C4-2B (cell line): ENCODE data around the gene HELZ.

Experiments
- H3K27ac ChIP-seq: fragments of 450-650 bp; 2 replicates; pipeline ENCODE4 v1.5.1; 2017
- ZFX ChIP-seq: fragments of 450-650 bp; IDR thresholded peaks from 2 replicates; pipeline ENCODE4 v1.6.1; 2017
- TF ChIP-seq, protein P1 (sequence below): fragments of 450-650 bp; conservative IDR thresholded peaks from 2 replicates; pipeline ENCODE4 v1.5.1; 2017; ENCODE audit warnings: mild to moderate bottlenecking

The HELZ gene

DNA sequence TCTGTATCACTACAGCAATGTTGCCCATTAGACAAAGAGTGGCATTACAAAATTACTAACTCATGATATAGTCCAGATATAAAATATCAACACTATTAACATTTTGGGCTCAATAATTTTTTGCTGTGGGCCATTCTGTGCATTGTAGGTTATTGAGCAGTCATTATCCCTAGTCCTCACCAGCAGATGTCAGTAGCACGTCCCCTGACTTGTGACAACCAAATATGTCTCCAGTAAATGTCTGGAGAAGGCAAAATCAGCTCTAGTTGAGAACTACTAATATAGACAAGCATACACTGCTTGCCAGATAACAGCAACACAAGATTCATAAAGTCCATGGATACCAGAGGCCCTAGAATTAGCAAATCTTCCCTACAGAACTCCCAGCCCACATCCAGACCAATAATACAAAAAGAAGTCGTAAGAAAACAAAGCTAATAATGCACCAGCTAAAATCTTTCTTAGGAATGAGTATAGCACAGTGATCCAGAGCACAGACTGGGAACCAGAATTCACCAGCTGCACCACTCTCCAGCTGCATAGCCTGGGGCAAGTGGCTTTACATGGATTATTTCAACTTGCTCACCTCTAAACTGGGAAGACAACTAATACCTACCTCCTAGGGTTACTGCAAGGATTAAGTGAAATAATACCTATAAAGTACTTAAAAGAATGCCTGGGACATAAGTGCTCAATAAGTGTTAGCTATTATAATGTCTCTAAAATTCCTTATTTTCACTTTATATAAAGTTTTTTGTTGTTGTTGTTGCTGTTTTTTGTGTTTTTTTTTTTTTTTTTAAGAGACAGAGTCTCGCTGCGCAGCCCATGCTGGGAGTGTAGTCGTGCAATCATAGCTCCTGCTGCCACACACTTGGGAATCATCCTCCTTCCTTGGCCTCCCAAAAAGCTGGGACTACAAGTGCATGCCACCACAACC lies 23.7 kb downstream of the HELZ start:
- no peak overlapping the region for H3K27ac ChIP-seq
- TF ChIP-seq ZFX = no peak
- TF ChIP-seq, protein P1, sequence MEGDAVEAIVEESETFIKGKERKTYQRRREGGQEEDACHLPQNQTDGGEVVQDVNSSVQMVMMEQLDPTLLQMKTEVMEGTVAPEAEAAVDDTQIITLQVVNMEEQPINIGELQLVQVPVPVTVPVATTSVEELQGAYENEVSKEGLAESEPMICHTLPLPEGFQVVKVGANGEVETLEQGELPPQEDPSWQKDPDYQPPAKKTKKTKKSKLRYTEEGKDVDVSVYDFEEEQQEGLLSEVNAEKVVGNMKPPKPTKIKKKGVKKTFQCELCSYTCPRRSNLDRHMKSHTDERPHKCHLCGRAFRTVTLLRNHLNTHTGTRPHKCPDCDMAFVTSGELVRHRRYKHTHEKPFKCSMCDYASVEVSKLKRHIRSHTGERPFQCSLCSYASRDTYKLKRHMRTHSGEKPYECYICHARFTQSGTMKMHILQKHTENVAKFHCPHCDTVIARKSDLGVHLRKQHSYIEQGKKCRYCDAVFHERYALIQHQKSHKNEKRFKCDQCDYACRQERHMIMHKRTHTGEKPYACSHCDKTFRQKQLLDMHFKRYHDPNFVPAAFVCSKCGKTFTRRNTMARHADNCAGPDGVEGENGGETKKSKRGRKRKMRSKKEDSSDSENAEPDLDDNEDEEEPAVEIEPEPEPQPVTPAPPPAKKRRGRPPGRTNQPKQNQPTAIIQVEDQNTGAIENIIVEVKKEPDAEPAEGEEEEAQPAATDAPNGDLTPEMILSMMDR = peak; percentile 66

GRCh38 chr17:67218385-67218950 lies 26.5 kb downstream of the HELZ start:
- TF ChIP-seq, protein P1 = no peak
- TF ChIP-seq ZFX = no peak
- no peak overlapping the region for H3K27ac ChIP-seq

- TF ChIP-seq, protein P1 = no peak
- TF ChIP-seq ZFX = no peak
- no peak overlapping the region for H3K27ac ChIP-seq
Measured at GRCh38 chr17:67217446-67217845, 27.6 kb downstream of the HELZ start.

- TF ChIP-seq ZFX = no peak
- TF ChIP-seq, protein P1 = no peak
- H3K27ac ChIP-seq = no peak overlapping the region
Measured at GRCh38 chr17:67216578-67217320, 28.2 kb downstream of the HELZ start.

- TF ChIP-seq ZFX = no peak
- TF ChIP-seq, protein P1 = no peak
Measured at GRCh38 chr17:67215991-67216421, 29.0 kb downstream of the HELZ start.

GRCh38 chr17:67212714-67213417 lies 32.1 kb downstream of the HELZ start:
- H3K27ac ChIP-seq = no peak overlapping the region
- TF ChIP-seq, protein P1 = no peak
- no peak for TF ChIP-seq ZFX

More at GRCh38 chr17:67215991-67216421, 29.0 kb downstream of the HELZ start:
- H3K27ac ChIP-seq = no peak overlapping the region
